ENCODE measurements around the gene AQP7. TPM values are rescaled to one million over a fixed set of nuclear protein-coding genes. Genes with fewer than 3 reads are reported as not detected.
"Not testable (repeated sequence)": the region's sequence is repeated elsewhere in the genome, so short reads cannot be mapped to it uniquely, and the experiment has no call there.

The AQP7 gene
- total RNA-seq, 2 experiments from 2014 or later = 2.2 TPM; not detected in 1

- H3K4me2 ChIP-seq (ENCODE audit: low read length) = no peak overlapping the region
- H3K4me3 ChIP-seq (ENCODE audit: low read depth, low read length, poor library complexity, severe bottlenecking) = no peak overlapping the region
- no peak for TF ChIP-seq EZH2phosphoT487 (IDR thresholded peaks at IDR 0.05; ENCODE audit: borderline replicate concordance, low read depth, low read length)
- H3K79me2 ChIP-seq (ENCODE audit: insufficient read depth, low read depth, low read length) = no peaks in the 10 kb centered on the region
- H3K36me3 ChIP-seq (ENCODE audit: insufficient read depth, low read length) = peaks cover 82% of the 10 kb centered on the region
- intact Hi-C loops (cut with micrococcal nuclease; ENCODE audit: unreplicated experiment) = no loop called here
- no peaks in the 10 kb centered on the region for H3K9me2 ChIP-seq (ENCODE audit: insufficient read depth, low read length)
- BruUV-seq (replicated peaks) = no TSS peak
- H3K27ac ChIP-seq (ENCODE audit: low read depth, low read length, poor library complexity, severe bottlenecking) = no peak overlapping the region
- no peaks in the 10 kb centered on the region for H3K9me3 ChIP-seq (ENCODE audit: low read length)
- no peak for DNase-seq (ENCODE audit: low spot score)
- no peaks in the 10 kb centered on the region for H4K20me1 ChIP-seq (ENCODE audit: insufficient read depth, low read length)
- no peaks in the 10 kb centered on the region for H3K4me1 ChIP-seq (ENCODE audit: insufficient read depth, low read length, poor library complexity, severe bottlenecking)
- H2AFZ ChIP-seq (ENCODE audit: low read length) = no peak overlapping the region
- CTCF ChIA-PET (ENCODE audit: unreplicated experiment) = no interaction called here
- POLR2A ChIA-PET = no interaction called here
Observed at GRCh38 chr9:33364127-33364526, 38.2 kb downstream of the AQP7 start.

DNA sequence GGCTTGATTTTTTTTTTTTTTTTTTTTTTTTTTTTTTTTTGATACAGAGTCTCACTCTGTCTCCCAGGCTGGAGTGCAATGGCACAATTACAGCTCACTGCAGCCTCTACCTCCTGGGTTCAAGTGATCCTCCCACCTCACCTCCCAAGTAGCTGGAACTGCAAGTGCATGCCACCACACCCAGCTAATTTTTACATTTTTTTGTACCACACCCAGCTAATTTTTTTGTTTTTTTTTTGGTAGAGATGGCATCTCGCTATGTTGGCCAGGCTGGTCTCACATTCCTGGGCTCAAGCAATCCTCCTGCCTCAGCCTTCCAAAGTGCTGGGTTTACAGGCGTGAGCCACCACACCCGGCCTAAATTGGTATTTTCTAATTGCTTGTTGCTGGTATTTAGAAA is 43.7 kb downstream of the AQP7 start:
- POLR2A ChIA-PET; intact Hi-C loops (cut with micrococcal nuclease; ENCODE audit: unreplicated experiment): not testable (repeated sequence)

GRCh38 chr9:33355933-33356332 is 46.4 kb downstream of the AQP7 start:
- POLR2A ChIA-PET = interaction anchor here (0.6 to 1.3 kb wide), 3 partner anchors 16 to 1696 kb away, joined by 3 to 6 read pairs (median 5); no protein-coding TSS in a partner anchor
- intact Hi-C loops (cut with micrococcal nuclease; ENCODE audit: unreplicated experiment) = no loop called here
- H4K20me1 ChIP-seq (ENCODE audit: insufficient read depth, low read length) = no peaks in the 10 kb centered on the region

More for the DNA sequence above, 43.7 kb downstream of the AQP7 start:
- H3K4me3 ChIP-seq (ENCODE audit: low read depth, low read length, poor library complexity, severe bottlenecking); H2AFZ ChIP-seq (ENCODE audit: low read length); H3K79me2 ChIP-seq (ENCODE audit: insufficient read depth, low read depth, low read length); BruUV-seq (replicated peaks); H3K4me2 ChIP-seq (ENCODE audit: low read length); DNase-seq (ENCODE audit: low spot score); H4K20me1 ChIP-seq (ENCODE audit: insufficient read depth, low read length); H3K9me2 ChIP-seq (ENCODE audit: insufficient read depth, low read length); H3K4me1 ChIP-seq (ENCODE audit: insufficient read depth, low read length, poor library complexity, severe bottlenecking); H3K9me3 ChIP-seq (ENCODE audit: low read length); H3K27ac ChIP-seq (ENCODE audit: low read depth, low read length, poor library complexity, severe bottlenecking); CTCF ChIA-PET (ENCODE audit: unreplicated experiment): not testable (repeated sequence)
- H3K36me3 ChIP-seq (ENCODE audit: insufficient read depth, low read length) = peaks cover 70% of the 10 kb centered on the region

More at GRCh38 chr9:33355933-33356332, 46.4 kb downstream of the AQP7 start:
- H3K27ac ChIP-seq (ENCODE audit: low read depth, low read length, poor library complexity, severe bottlenecking) = no peak overlapping the region
- DNase-seq (ENCODE audit: low spot score) = no peak
- no TSS peak for BruUV-seq (replicated peaks)
- H3K4me2 ChIP-seq (ENCODE audit: low read length) = no peak overlapping the region
- H2AFZ ChIP-seq (ENCODE audit: low read length) = no peak overlapping the region
- H3K79me2 ChIP-seq (ENCODE audit: insufficient read depth, low read depth, low read length) = no peaks in the 10 kb centered on the region
- H3K4me1 ChIP-seq (ENCODE audit: insufficient read depth, low read length, poor library complexity, severe bottlenecking) = no peaks in the 10 kb centered on the region
- no peak for TF ChIP-seq EZH2phosphoT487 (IDR thresholded peaks at IDR 0.05; ENCODE audit: borderline replicate concordance, low read depth, low read length)
- TF ChIP-seq, protein P1, sequence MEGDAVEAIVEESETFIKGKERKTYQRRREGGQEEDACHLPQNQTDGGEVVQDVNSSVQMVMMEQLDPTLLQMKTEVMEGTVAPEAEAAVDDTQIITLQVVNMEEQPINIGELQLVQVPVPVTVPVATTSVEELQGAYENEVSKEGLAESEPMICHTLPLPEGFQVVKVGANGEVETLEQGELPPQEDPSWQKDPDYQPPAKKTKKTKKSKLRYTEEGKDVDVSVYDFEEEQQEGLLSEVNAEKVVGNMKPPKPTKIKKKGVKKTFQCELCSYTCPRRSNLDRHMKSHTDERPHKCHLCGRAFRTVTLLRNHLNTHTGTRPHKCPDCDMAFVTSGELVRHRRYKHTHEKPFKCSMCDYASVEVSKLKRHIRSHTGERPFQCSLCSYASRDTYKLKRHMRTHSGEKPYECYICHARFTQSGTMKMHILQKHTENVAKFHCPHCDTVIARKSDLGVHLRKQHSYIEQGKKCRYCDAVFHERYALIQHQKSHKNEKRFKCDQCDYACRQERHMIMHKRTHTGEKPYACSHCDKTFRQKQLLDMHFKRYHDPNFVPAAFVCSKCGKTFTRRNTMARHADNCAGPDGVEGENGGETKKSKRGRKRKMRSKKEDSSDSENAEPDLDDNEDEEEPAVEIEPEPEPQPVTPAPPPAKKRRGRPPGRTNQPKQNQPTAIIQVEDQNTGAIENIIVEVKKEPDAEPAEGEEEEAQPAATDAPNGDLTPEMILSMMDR (conservative IDR thresholded peaks at IDR 0.05; ENCODE audit: low read length) = no peak
- peaks cover 68% of the 10 kb centered on the region for H3K36me3 ChIP-seq (ENCODE audit: insufficient read depth, low read length)
- CTCF ChIA-PET (ENCODE audit: unreplicated experiment) = no interaction called here
- H3K4me3 ChIP-seq (ENCODE audit: low read depth, low read length, poor library complexity, severe bottlenecking) = no peak overlapping the region
- H3K9me3 ChIP-seq (ENCODE audit: low read length) = no peaks in the 10 kb centered on the region
- H3K9me2 ChIP-seq (ENCODE audit: insufficient read depth, low read length) = no peaks in the 10 kb centered on the region
